OCI-LY1 (cell line): ENCODE measurements around the gene NAXD.

ENCODE experiments used
- EZH2 ChIP-seq: fragments of 200-600 bp; sonication (generic), shearing (Covaris generic); IDR thresholded peaks from 2 replicates; pipeline ENCODE4 v1.8.0; 2017; ENCODE audit warnings: borderline replicate concordance, mixed run types, mild to moderate bottlenecking, antibody characterized with exemption, low read length, moderate library complexity, mixed read lengths
- TF ChIP-seq, protein P1 (sequence below): fragments of 200-600 bp; sonication (generic), shearing (Covaris generic); IDR thresholded peaks from 2 replicates; pipeline ENCODE4 v1.5.1; 2017; ENCODE audit warnings: mild to moderate bottlenecking, antibody characterized with exemption, low read length, moderate library complexity, mixed read lengths

DNA sequence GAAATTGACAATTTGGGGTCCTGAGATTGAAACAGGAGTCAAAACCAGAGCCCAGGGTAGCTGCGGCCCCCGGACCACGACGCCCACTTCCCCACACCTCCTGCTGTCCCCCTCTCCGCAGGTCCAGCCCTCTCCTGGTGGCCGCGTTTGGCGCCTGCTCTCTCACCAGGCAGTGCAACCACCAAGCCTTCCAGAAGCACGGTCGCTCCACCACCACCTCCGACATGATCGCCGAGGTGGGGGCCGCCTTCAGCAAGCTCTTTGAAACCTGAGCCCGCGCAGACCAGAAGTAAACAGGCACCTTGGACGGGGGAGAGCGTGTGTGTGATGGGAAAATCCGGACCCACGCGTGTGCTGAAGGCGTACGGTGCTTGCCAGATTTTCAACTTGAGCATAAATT lies 22.9 kb downstream of the NAXD start:
- TF ChIP-seq, protein P1, sequence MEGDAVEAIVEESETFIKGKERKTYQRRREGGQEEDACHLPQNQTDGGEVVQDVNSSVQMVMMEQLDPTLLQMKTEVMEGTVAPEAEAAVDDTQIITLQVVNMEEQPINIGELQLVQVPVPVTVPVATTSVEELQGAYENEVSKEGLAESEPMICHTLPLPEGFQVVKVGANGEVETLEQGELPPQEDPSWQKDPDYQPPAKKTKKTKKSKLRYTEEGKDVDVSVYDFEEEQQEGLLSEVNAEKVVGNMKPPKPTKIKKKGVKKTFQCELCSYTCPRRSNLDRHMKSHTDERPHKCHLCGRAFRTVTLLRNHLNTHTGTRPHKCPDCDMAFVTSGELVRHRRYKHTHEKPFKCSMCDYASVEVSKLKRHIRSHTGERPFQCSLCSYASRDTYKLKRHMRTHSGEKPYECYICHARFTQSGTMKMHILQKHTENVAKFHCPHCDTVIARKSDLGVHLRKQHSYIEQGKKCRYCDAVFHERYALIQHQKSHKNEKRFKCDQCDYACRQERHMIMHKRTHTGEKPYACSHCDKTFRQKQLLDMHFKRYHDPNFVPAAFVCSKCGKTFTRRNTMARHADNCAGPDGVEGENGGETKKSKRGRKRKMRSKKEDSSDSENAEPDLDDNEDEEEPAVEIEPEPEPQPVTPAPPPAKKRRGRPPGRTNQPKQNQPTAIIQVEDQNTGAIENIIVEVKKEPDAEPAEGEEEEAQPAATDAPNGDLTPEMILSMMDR = no peak
- TF ChIP-seq EZH2 = no peak
